ENCODE results near the gene ANAPC2. TPM values are rescaled to one million over a fixed set of nuclear protein-coding genes. Genes with fewer than 3 reads are reported as not detected.

ANAPC2 gene
- total RNA-seq, 1 experiment from 2014 or later, result 49.4 TPM

GRCh38 chr9:137178201-137178938, 10.0 kb downstream of the ANAPC2 start:
- no TSS peak for BruUV-seq (replicated peaks)
- Mint-ChIP-seq H3K27ac (ENCODE audit: unreplicated experiment) (no peak overlapping the region), H3K4me3 (ENCODE audit: low read depth, unreplicated experiment) (no peak overlapping the region), H3K4me1 (ENCODE audit: low read depth, unreplicated experiment) (peaks cover 9% of the 10 kb centered on the region), H3K27me3 (ENCODE audit: unreplicated experiment) (peaks cover 4% of the 10 kb centered on the region), H3K36me3 (ENCODE audit: insufficient read depth, unreplicated experiment) (peaks cover 11% of the 10 kb centered on the region), H3K9me3 (ENCODE audit: low read depth, unreplicated experiment) (no peaks in the 10 kb centered on the region)
- CTCF ChIA-PET, result no interaction called here
- no peak for DNase-seq
- intact Hi-C loops (cut with micrococcal nuclease; ENCODE audit: unreplicated experiment), result loop anchor here (5.0 kb wide), 1 partner anchor 49 kb away; the partner anchor contains the start of genes CYSRT1 and RNF224
- no peak for TF ChIP-seq CTCF (IDR thresholded peaks at IDR 0.05; ENCODE audit: unreplicated experiment)

DNA sequence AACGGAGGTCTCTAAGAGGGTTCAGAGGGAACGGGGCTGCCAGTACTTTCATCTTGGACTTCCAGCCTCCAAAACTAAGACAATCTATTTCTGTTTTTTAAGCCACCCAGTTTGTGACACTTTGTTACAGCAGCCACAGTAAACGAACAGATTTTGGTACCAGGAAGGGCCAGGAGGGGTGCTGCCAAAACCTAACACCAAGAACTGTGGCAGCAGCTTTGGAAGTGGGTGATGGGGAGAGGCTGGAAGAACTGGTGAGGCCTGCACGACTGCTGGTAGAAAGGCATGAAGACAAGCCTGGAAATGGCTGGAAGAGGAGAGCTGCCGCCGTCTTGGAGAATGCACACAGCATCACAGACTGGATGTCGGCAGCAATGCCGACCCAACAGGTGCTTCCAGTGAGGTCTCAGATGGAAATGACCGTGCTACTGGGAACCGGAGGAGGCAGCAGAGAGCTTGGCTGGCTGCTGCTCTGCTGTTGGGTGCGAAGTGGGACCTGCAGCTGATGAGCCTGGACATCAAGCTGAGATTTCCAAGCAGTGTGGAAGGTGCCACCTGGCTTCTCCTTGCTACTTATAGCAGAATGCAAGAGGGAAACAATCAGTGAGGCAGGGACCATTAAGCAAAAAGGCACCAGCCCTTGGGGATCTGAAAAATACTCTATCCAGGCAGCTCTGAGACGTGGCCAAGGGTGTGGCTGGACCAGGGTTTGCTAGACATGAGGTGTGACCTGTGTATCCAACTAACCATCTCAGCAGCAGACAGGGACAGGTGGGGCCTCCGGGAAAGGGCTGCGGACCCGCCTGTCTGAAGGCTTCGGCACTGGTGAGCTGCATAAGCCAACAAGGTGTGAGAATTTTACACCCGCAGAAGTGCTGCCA, 11.8 kb downstream of the ANAPC2 start:
- no peak overlapping the region for H3K4me3 Mint-ChIP-seq (ENCODE audit: low read depth, unreplicated experiment)

DNA sequence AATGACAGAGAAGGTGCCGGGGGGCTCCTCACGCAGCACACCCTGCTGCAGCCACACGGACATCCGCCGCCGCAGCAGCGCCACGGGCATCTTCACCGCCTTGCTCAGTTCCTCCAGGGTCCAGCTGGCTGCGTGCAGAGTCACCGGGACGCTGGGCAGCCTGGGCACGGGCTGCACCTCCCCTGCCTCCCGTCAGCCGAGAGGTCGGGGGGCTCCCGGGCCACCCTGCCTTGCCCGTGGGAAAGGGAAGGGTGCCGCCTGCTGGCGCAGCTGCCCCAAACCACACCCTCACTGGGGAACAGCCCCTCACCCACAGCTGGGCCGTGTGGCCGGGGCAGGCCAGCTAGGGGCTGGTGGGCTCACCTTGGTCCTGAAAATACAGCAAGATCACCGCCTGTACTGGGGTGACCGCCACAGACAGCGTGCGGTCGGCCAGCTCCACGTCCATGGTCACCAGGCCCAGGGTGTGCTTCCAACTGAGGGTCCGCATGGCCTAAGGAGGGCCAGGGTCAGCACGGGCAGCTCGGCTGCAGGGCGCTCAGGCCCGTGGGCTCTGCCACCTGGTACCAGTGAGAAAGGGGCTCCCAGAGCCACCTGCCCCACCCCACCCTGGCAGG, 12.9 kb downstream of the ANAPC2 start:
- H3K36me3 Mint-ChIP-seq (ENCODE audit: insufficient read depth, unreplicated experiment), result peaks cover 13% of the 10 kb centered on the region
- CTCF ChIA-PET, result interaction anchor here (0.8 kb wide), 1 partner anchor 52 kb away, joined by 3 read pairs; the partner anchor contains the start of gene RNF224
- H3K4me3 Mint-ChIP-seq (ENCODE audit: low read depth, unreplicated experiment), result no peak overlapping the region
- H3K4me1 Mint-ChIP-seq (ENCODE audit: low read depth, unreplicated experiment), result peaks cover 9% of the 10 kb centered on the region
- no peak for DNase-seq
- no peaks in the 10 kb centered on the region for H3K9me3 Mint-ChIP-seq (ENCODE audit: low read depth, unreplicated experiment)
- intact Hi-C loops (cut with micrococcal nuclease; ENCODE audit: unreplicated experiment), result loop anchor here (5.0 kb wide), 1 partner anchor 52 kb away; the partner anchor contains the start of genes CYSRT1 and RNF224
- TF ChIP-seq CTCF (IDR thresholded peaks at IDR 0.05; ENCODE audit: unreplicated experiment), result no peak
- H3K27me3 Mint-ChIP-seq (ENCODE audit: unreplicated experiment), result peaks cover 11% of the 10 kb centered on the region
- BruUV-seq (replicated peaks), result no TSS peak
- no peak overlapping the region for H3K27ac Mint-ChIP-seq (ENCODE audit: unreplicated experiment)

More for the DNA sequence above, 11.8 kb downstream of the ANAPC2 start:
- TF ChIP-seq CTCF (IDR thresholded peaks at IDR 0.05; ENCODE audit: unreplicated experiment), result no peak
- CTCF ChIA-PET, result interaction anchor here (0.5 to 1.3 kb wide), 5 partner anchors 45 to 90 kb away, joined by 3 to 8 read pairs (median 3); partner anchors contain the start of gene RNF224
- intact Hi-C loops (cut with micrococcal nuclease; ENCODE audit: unreplicated experiment), result loop anchor here (5.0 kb wide), 1 partner anchor 51 kb away; the partner anchor contains the start of genes CYSRT1 and RNF224
- Mint-ChIP-seq H3K9me3 (ENCODE audit: low read depth, unreplicated experiment) (no peaks in the 10 kb centered on the region), H3K36me3 (ENCODE audit: insufficient read depth, unreplicated experiment) (peaks cover 8% of the 10 kb centered on the region), H3K4me1 (ENCODE audit: low read depth, unreplicated experiment) (peaks cover 9% of the 10 kb centered on the region), H3K27ac (ENCODE audit: unreplicated experiment) (no peak overlapping the region), H3K27me3 (ENCODE audit: unreplicated experiment) (peaks cover 11% of the 10 kb centered on the region)
- BruUV-seq (replicated peaks), result no TSS peak
- peak; percentile 51 for DNase-seq

- CTCF ChIA-PET, result interaction anchor here (0.6 to 0.8 kb wide), 2 partner anchors 24 to 53 kb away, joined by 3 to 4 read pairs; partner anchors contain the start of gene RNF224
- Mint-ChIP-seq H3K36me3 (ENCODE audit: insufficient read depth, unreplicated experiment) (peaks cover 16% of the 10 kb centered on the region), H3K4me1 (ENCODE audit: low read depth, unreplicated experiment) (peaks cover 9% of the 10 kb centered on the region), H3K27ac (ENCODE audit: unreplicated experiment) (no peak overlapping the region), H3K27me3 (ENCODE audit: unreplicated experiment) (peaks cover 11% of the 10 kb centered on the region), H3K4me3 (ENCODE audit: low read depth, unreplicated experiment) (no peak overlapping the region), H3K9me3 (ENCODE audit: low read depth, unreplicated experiment) (no peaks in the 10 kb centered on the region)
- intact Hi-C loops (cut with micrococcal nuclease; ENCODE audit: unreplicated experiment), result loop anchor here (5.0 kb wide), 1 partner anchor 52 kb away; the partner anchor contains the start of genes CYSRT1 and RNF224
- no peak for DNase-seq
- TF ChIP-seq CTCF (IDR thresholded peaks at IDR 0.05; ENCODE audit: unreplicated experiment), result no peak
- BruUV-seq (replicated peaks), result no TSS peak
Observed at GRCh38 chr9:137174722-137175293, 13.6 kb downstream of the ANAPC2 start.

All from Calu3 (cell line).